B cell (primary cell): ENCODE results near the gene HACD4. TPM values are rescaled to one million over a fixed set of nuclear protein-coding genes. Genes with fewer than 3 reads are reported as not detected.

Experiments
- ATAC-seq: fragments of 200-7000 bp; cut with Tn5 transposase; one replicate; pipeline ENCODE4 v1.10.0; 2021; ENCODE audit warnings: low read depth, mild to moderate bottlenecking, moderate number of reproducible peaks, moderate library complexity
- CTCF ChIA-PET: fragments of 350-600 bp; sonication (Branson Sonifier 250); formaldehyde crosslinking; loops from one replicate; lab custom pipeline; 2021; ENCODE audit warnings: antibody characterized with exemption, inconsistent platforms; lab: Charles Lee
- POLR2A ChIA-PET: fragments of 350-600 bp; sonication (Branson Sonifier 250); formaldehyde crosslinking; loops from one replicate; lab custom pipeline; 2021; ENCODE audit warnings: antibody characterized with exemption; lab: Charles Lee
- DNase-seq: peaks from one replicate; pipeline ENCODE4 v3.0.0; 2013
- H2AFZ ChIP-seq: 2 replicates; pipeline ENCODE4 v1.6.1; 2012; ENCODE audit warnings: mild to moderate bottlenecking, low read depth, low read length; ENCODE audit not compliant: insufficient read depth, poor library complexity, severe bottlenecking
- H3K27ac ChIP-seq, 2 donors: 1 replicate in 1 of 2; 2 replicates in 1 of 2; pipeline ENCODE4 v1.5.1; 2012 to 2013; ENCODE audit warnings: low read length in 2 of 2, mild to moderate bottlenecking in 2 of 2, moderate library complexity in 1 of 2
- H3K27me3 ChIP-seq, 4 experiments: fragments of 200-600 bp in 1 of 4; sonication (generic) in 1 of 4; replicated peaks in 1 of 4; 1 replicate in 2 of 4; 2 replicates in 2 of 4; pipeline versions ENCODE4 v1.6.1 to v1.7.0; 2013 to 2016; ENCODE audit warnings: low read length in 3 of 4, mild to moderate bottlenecking in 2 of 4, mixed read lengths in 1 of 4, moderate library complexity in 1 of 4; ENCODE audit not compliant: insufficient read depth in 4 of 4, control insufficient read depth in 3 of 4; ENCODE audit errors: control extremely low read depth in 1 of 4
- H3K36me3 ChIP-seq, 2 experiments: replicated peaks in 1 of 2; 1 replicate in 1 of 2; 2 replicates in 1 of 2; pipeline versions ENCODE4 v1.6.1 to v1.7.1; 2013; ENCODE audit warnings: low read length in 1 of 2; ENCODE audit not compliant: insufficient read depth in 2 of 2, control insufficient read depth in 1 of 2; ENCODE audit errors: control extremely low read depth in 1 of 2, extremely low read depth in 1 of 2
- H3K4me1 ChIP-seq, 2 donors: fragments of 200-600 bp in 1 of 2; sonication (generic) in 1 of 2; 1 replicate in 1 of 2; 2 replicates in 1 of 2; pipeline versions ENCODE4 v1.5.1 to v1.6.1; 2013 to 2017; ENCODE audit warnings: low read length in 2 of 2; ENCODE audit not compliant: control insufficient read depth in 2 of 2, insufficient read depth in 2 of 2
- H3K4me2 ChIP-seq: replicated peaks from 2 replicates; pipeline ENCODE3; 2012; ENCODE audit warnings: mild to moderate bottlenecking, low read depth, low read length; ENCODE audit not compliant: poor library complexity, severe bottlenecking
- H3K4me3 ChIP-seq, 5 experiments: fragments of 200-600 bp in 1 of 5; sonication (generic) in 1 of 5; 1 replicate in 3 of 5; 2 replicates in 2 of 5; pipeline versions ENCODE4 v1.5.1 to v1.7.0; 2011 to 2016; ENCODE audit warnings: low read length in 4 of 5, mild to moderate bottlenecking in 4 of 5, low read depth in 2 of 5, control low read depth in 1 of 5, moderate library complexity in 1 of 5; ENCODE audit not compliant: insufficient read depth in 1 of 5; ENCODE audit errors: control extremely low read depth in 1 of 5, extremely low read depth in 1 of 5
- H3K79me2 ChIP-seq: fragments of 200-600 bp; sonication (generic); one replicate; pipeline ENCODE4 v1.6.0; 2016; ENCODE audit warnings: low read length; ENCODE audit not compliant: control insufficient read depth, insufficient read depth
- H3K9ac ChIP-seq: fragments of 200-600 bp; sonication (generic); 2 replicates; pipeline ENCODE4 v1.6.1; 2017; ENCODE audit warnings: mild to moderate bottlenecking, low read length, moderate library complexity
- H3K9me3 ChIP-seq, 3 donors: one replicate each; pipeline versions ENCODE4 v1.6.1 to v1.7.1; 2013; ENCODE audit warnings: low read length in 2 of 3; ENCODE audit not compliant: control insufficient read depth in 2 of 3, insufficient read depth in 1 of 3; ENCODE audit errors: control extremely low read depth in 1 of 3
- H4K20me1 ChIP-seq: 2 replicates; pipeline ENCODE4 v1.6.0; 2012; ENCODE audit warnings: mild to moderate bottlenecking, low read length; ENCODE audit not compliant: insufficient read depth, control insufficient read depth, poor library complexity, severe bottlenecking
- H3K27ac Mint-ChIP-seq: one replicate; pipeline ENCODE4 v1.8.0; 2021; ENCODE audit warnings: mixed read lengths
- H3K27me3 Mint-ChIP-seq: one replicate; pipeline ENCODE4 v1.8.0; 2021; ENCODE audit warnings: mixed read lengths
- H3K4me1 Mint-ChIP-seq: one replicate; pipeline ENCODE4 v1.8.0; 2021; ENCODE audit warnings: mixed read lengths
- H3K4me3 Mint-ChIP-seq: one replicate; pipeline ENCODE4 v1.8.0; 2021; ENCODE audit warnings: mixed read lengths
- H3K9me3 Mint-ChIP-seq: one replicate; pipeline ENCODE4 v1.8.0; 2022; ENCODE audit warnings: mixed read lengths; ENCODE audit not compliant: insufficient read depth
- CTCF ChIP-seq: fragments of 200-600 bp; IDR thresholded peaks from one replicate; pipeline ENCODE4 v1.8.0; 2022; ENCODE audit warnings: antibody characterized with exemption, mild to moderate bottlenecking
- EZH2 ChIP-seq: IDR thresholded peaks from 2 replicates; pipeline ENCODE4 v1.6.1; 2012; ENCODE audit warnings: borderline replicate concordance, low read depth, mild to moderate bottlenecking, moderate library complexity, low read length; ENCODE audit not compliant: insufficient read depth, poor library complexity, severe bottlenecking
- WGBS: methylation state at CpG from one replicate; pipeline ENCODE4 v1.1.5; 2013; ENCODE audit warnings: missing lambda C conversion rate; ENCODE audit not compliant: insufficient coverage; 5-methylcytosine and 5-hydroxymethylcytosine counted together
- intact Hi-C: fragments of 100-400 bp; cut with micrococcal nuclease; formaldehyde crosslinking; loops from one replicate; pipeline ENCODE4 v1.10.0; 2022
- polyA plus RNA-seq: library from polyadenylated mRNA; depleted of rRNA; stranded (reverse); fragments of >200 nt; gene quantifications from 2 replicates; pipeline ENCODE4 v1.2.3, GENCODE V29; 2012
- total RNA-seq, 2 donors: library from RNA; stranded (reverse); fragments of 120-200 nt in 1 of 2; gene quantifications; 1 replicate in 1 of 2; 2 replicates in 1 of 2; pipeline versions ENCODE4 v1.2.3 to v1.2.4, GENCODE V29; 2013 to 2022

The HACD4 gene
- total and polyA plus RNA-seq, 2 donors (not counting 1 experiment from before 2014, with no cell fraction given) = 3.9 to 4.5 TPM

GRCh38 chr9:21015129-21015815, 16.2 kb downstream of the HACD4 start:
- H3K9ac ChIP-seq = no peak overlapping the region
- H3K79me2 ChIP-seq = peaks cover 3% of the 10 kb centered on the region
- Mint-ChIP-seq H3K27ac (no peak overlapping the region), H3K4me1 (peaks cover 12% of the 10 kb centered on the region), H3K4me3 (no peak overlapping the region), H3K9me3 (no peaks in the 10 kb centered on the region), H3K27me3 (no peaks in the 10 kb centered on the region)
- POLR2A ChIA-PET = no interaction called here
- H3K27me3 ChIP-seq = no peaks in the 10 kb centered on the region
- peaks cover 5% of the 10 kb centered on the region for H4K20me1 ChIP-seq
- H3K27ac ChIP-seq = no peak overlapping the region
- ATAC-seq = no peak
- CTCF ChIA-PET = no interaction called here
- no peak overlapping the region for H3K4me3 ChIP-seq
- TF ChIP-seq EZH2 = no peak
- H3K36me3 ChIP-seq = peaks cover 6 to 8% of the 10 kb centered on the region in 2 experiments
- H3K9me3 ChIP-seq = no peaks in the 10 kb centered on the region
- peaks cover 0 to 7% of the 10 kb centered on the region in 2 donors for H3K4me1 ChIP-seq
- intact Hi-C loops = loop anchor here (10.0 kb wide), 1 partner anchor 60 kb away; no protein-coding TSS in a partner anchor
- H2AFZ ChIP-seq = no peak overlapping the region
- 92% methylated on average over 2 of the region's 5 CpGs for WGBS
- no peak overlapping the region for H3K4me2 ChIP-seq
- DNase-seq = no peak

GRCh38 chr9:21002040-21002439, 29.4 kb downstream of the HACD4 start:
- no peaks in the 10 kb centered on the region for H3K79me2 ChIP-seq
- H3K27me3 ChIP-seq = no peaks in the 10 kb centered on the region
- TF ChIP-seq EZH2 (no peak), CTCF (no peak)
- H3K4me1 Mint-ChIP-seq = peaks cover 9% of the 10 kb centered on the region
- ChIA-PET CTCF (no interaction called here), POLR2A (no interaction called here)
- H3K27ac ChIP-seq = no peak overlapping the region
- peaks cover 1 to 14% of the 10 kb centered on the region in 2 experiments for H3K36me3 ChIP-seq
- H3K4me1 ChIP-seq = peaks cover 8 to 15% of the 10 kb centered on the region in 2 donors
- no peak overlapping the region for H3K27ac Mint-ChIP-seq
- H3K4me2 ChIP-seq = no peak overlapping the region
- no peak overlapping the region for H3K9ac ChIP-seq
- H2AFZ ChIP-seq = no peak overlapping the region
- H3K4me3 Mint-ChIP-seq = no peak overlapping the region
- no peak overlapping the region for H3K4me3 ChIP-seq
- ATAC-seq (no peak), DNase-seq (no peak)
- H4K20me1 ChIP-seq = no peaks in the 10 kb centered on the region
- intact Hi-C loops = no loop called here
- no peaks in the 10 kb centered on the region for H3K27me3 Mint-ChIP-seq
- peaks cover 0 to 5% (median 4%) of the 10 kb centered on the region in 3 donors for H3K9me3 ChIP-seq
- peaks cover 17% of the 10 kb centered on the region for H3K9me3 Mint-ChIP-seq
- no CpG with 5 or more reads among the region's 2 CpGs for WGBS
